Heart left ventricle (tissue), 16 donors: Measurements from ENCODE around the gene ZSCAN32. TPM values are rescaled to one million over a fixed set of nuclear protein-coding genes. Genes with fewer than 3 reads are reported as not detected.

Source experiments
- ATAC-seq, 4 donors: fragments of 200-7000 bp; cut with Tn5 transposase; one replicate each; pipeline ENCODE4 v1.9.1; 2020 to 2022; ENCODE audit warnings: moderate library complexity in 4 of 4, mild to moderate bottlenecking in 3 of 4, moderate number of reproducible peaks in 1 of 4
- DNase-seq, 5 donors: peaks; one replicate each; pipeline ENCODE4 v3.0.0-alpha.2; 2020
- H3K27ac ChIP-seq, 12 donors: fragments of 200-600 bp; sonication (generic) in 4 of 12; one replicate each; pipeline versions ENCODE4 v1.5.0 to v1.8.0; 2016 to 2022; ENCODE audit warnings: mild to moderate bottlenecking in 2 of 12
- H3K27me3 ChIP-seq, 9 donors: fragments of 200-600 bp; sonication (generic) in 2 of 9; one replicate each; pipeline versions ENCODE4 v1.5.1 to v1.8.0; 2016 to 2022; ENCODE audit warnings: mild to moderate bottlenecking in 3 of 9
- H3K36me3 ChIP-seq, 9 donors: fragments of 200-600 bp; sonication (generic) in 2 of 9; one replicate each; pipeline versions ENCODE4 v1.5.0 to v1.8.0; 2018 to 2022; ENCODE audit warnings: mild to moderate bottlenecking in 2 of 9
- H3K4me1 ChIP-seq, 12 donors: fragments of 200-600 bp; sonication (generic) in 4 of 12; one replicate each; pipeline versions ENCODE4 v1.5.0 to v1.8.0; 2016 to 2022; ENCODE audit warnings: mild to moderate bottlenecking in 3 of 12
- H3K4me3 ChIP-seq, 12 donors: fragments of 200-600 bp; sonication (generic) in 4 of 12; one replicate each; pipeline versions ENCODE4 v1.5.0 to v1.8.0; 2017 to 2022; ENCODE audit warnings: mild to moderate bottlenecking in 9 of 12, moderate library complexity in 4 of 12
- H3K9me3 ChIP-seq, 12 donors: fragments of 200-600 bp; sonication (generic) in 4 of 12; one replicate each; pipeline versions ENCODE4 v1.5.0 to v1.8.0; 2016 to 2022; ENCODE audit warnings: mild to moderate bottlenecking in 1 of 12
- CTCF ChIP-seq, 12 donors: fragments of 200-600 bp; sonication (generic) in 4 of 12; IDR thresholded peaks; one replicate each; pipeline versions ENCODE4 v1.5.0 to v1.8.0; 2018 to 2022; ENCODE audit warnings: antibody characterized with exemption in 12 of 12, mild to moderate bottlenecking in 5 of 12
- POLR2A ChIP-seq, 2 donors: fragments of 450-650 bp; IDR thresholded peaks; one replicate each; pipeline ENCODE4 v1.6.1; 2017; ENCODE audit warnings: antibody characterized with exemption in 2 of 2, mild to moderate bottlenecking in 2 of 2, moderate library complexity in 2 of 2
- WGBS, 4 donors: extraction: QIAGEN DNeasy Blood & Tissue Kit in 2 of 4; methylation state at CpG; one replicate each; pipeline versions ENCODE4 v1.1.5 to v1.1.7; 2013 to 2018; 5-methylcytosine and 5-hydroxymethylcytosine counted together
- intact Hi-C, 10 donors: fragments of 100-400 bp; cut with DNase I; formaldehyde crosslinking; loops; one replicate each; pipeline versions ENCODE4 v1.11.1 to v1.14.2; 2022
- polyA plus RNA-seq, 2 donors: library from polyadenylated mRNA; stranded (reverse); fragments of 200-250 nt; gene quantifications; one replicate each; pipeline ENCODE4 v1.2.3, GENCODE V29; 2013
- total RNA-seq, 9 donors: library from RNA; depleted of rRNA in 2 of 9; stranded (reverse); fragments of >200 nt in 2 of 9; fragmentation: NEBNext Ultra II Directional in 3 of 9; extraction: Animal tissue kit (Norgen Biotek cat#: 25700) in 3 of 9; gene quantifications; one replicate each; pipeline versions ENCODE4 v1.1.0 to v1.2.4, GENCODE V29; 2016 to 2023
- donor health status: ischemic (EF 13 %, LVEDD 7.1; RV severe dilation, severe dysfunction).
- donor health status: healthy with polysubstance abuse.
- donor health status: DM: no; HTN: yes; CAD: no.
- donor health status: DM: no; HTN: no; CAD: no.
- donor health status: ischemic (EF 25% LVEDD 6.9; RV normal size, moderate dysfunction).
- donor health status: ischemic (EF 25% LVEDD 5.7; RV mildly dilated, moderate dysfunction).
- donor health status: healthy.
- donor health status: DM: yes; HTN: yes; CAD: no.
- donor health status: ischemic (EF 35%, LVEDD 5.7; RV mildly dilated, moderate dysfunction).
- donor health status: nonischemic (EF 11% LVEDD 7.7; RV severe dilation, severe dysfunction).
- donor health status: DM: yes; HTN: yes; CAD: no.
- donor health status: PGD.
- donor health status: ischemic (EF 29% LVEDD 5.4; RV normal size, mild dysfunction).
- donor health status: nonischemic (EF 23%, LVEDD 6.1; RV moderate dilation, normal function).

ZSCAN32 gene
- total and polyA plus RNA-seq, 11 donors = 5.3 to 9.5 (median 7.5) TPM

GRCh38 chr16:3375680-3376079 lies 25.1 kb downstream of the ZSCAN32 start:
- H3K27ac ChIP-seq = no peak overlapping the region
- DNase-seq = no peak
- no peak for ATAC-seq
- peaks cover 0 to 17% (median 0%) of the 10 kb centered on the region in 9 donors for H3K36me3 ChIP-seq
- H3K4me3 ChIP-seq = no peak overlapping the region
- no peaks in the 10 kb centered on the region for H3K4me1 ChIP-seq
- H3K9me3 ChIP-seq = peaks cover 0 to 79% (median 38%) of the 10 kb centered on the region in 12 donors
- intact Hi-C loops = loop anchor here in 1 of 10 donors (10.0 kb wide), 1 partner anchor 59 kb away; no protein-coding TSS in a partner anchor
- no peaks in the 10 kb centered on the region for H3K27me3 ChIP-seq
- no peak for TF ChIP-seq POLR2A (IDR thresholded peaks at IDR 0.05)
- WGBS, 4 donors = 93 to 98% (median 95%) methylated on average over 5 of the region's 5 CpGs

GRCh38 chr16:3369073-3369472 lies 31.7 kb downstream of the ZSCAN32 start:
- DNase-seq = no peak
- peaks cover 0 to 7% (median 0%) of the 10 kb centered on the region in 12 donors for H3K4me1 ChIP-seq
- peaks cover 0 to 32% (median 6%) of the 10 kb centered on the region in 12 donors for H3K9me3 ChIP-seq
- H3K27me3 ChIP-seq = no peaks in the 10 kb centered on the region
- no peak for ATAC-seq
- no peak for TF ChIP-seq CTCF (IDR thresholded peaks at IDR 0.05)
- TF ChIP-seq POLR2A (IDR thresholded peaks at IDR 0.05) = no peak
- intact Hi-C loops = loop anchor here in 3 of 10 donors (5.0 to 10.0 kb wide), 5 partner anchors 62 to 136 kb away; partner anchors contain the start of genes TIGD7 (in 2 of the 3), ZNF75A (in 2 of the 3) and CLUAP1 (in 1 of the 3)
- no peak overlapping the region for H3K27ac ChIP-seq
- H3K36me3 ChIP-seq = peaks cover 0 to 4% (median 0%) of the 10 kb centered on the region in 9 donors
- no peak overlapping the region for H3K4me3 ChIP-seq
- 91 to 95% (median 93%) methylated on average over 11 of the region's 11 CpGs for WGBS, 4 donors

GRCh38 chr16:3364774-3365427 lies 35.9 kb downstream of the ZSCAN32 start:
- DNase-seq = peak; percentile 87 to 97 (median 92)
- TF ChIP-seq POLR2A (IDR thresholded peaks at IDR 0.05) (peak in 1 of 2 donors; percentile 41), CTCF (IDR thresholded peaks at IDR 0.05) (no peak)
- 9 to 25% (median 11%) methylated on average over 25 to 42 of the region's 42 CpGs for WGBS, 4 donors
- Histone ChIP-seq H3K27me3 (peaks cover 0 to 9% (median 0%) of the 10 kb centered on the region in 9 donors), H3K27ac (peak overlapping the region; percentile 79 to 94 (median 88)), H3K4me3 (peak overlapping the region; percentile 40 to 90 (median 62)), H3K36me3 (peaks cover 0 to 4% (median 0%) of the 10 kb centered on the region in 9 donors), H3K9me3 (peaks cover 0 to 37% (median 3%) of the 10 kb centered on the region in 12 donors), H3K4me1 (peaks cover 0 to 8% (median 0%) of the 10 kb centered on the region in 12 donors)
- peak; percentile 99 to 100 (median 99) for ATAC-seq
- intact Hi-C loops = loop anchor here in 4 of 10 donors (2.0 to 10.0 kb wide), 7 partner anchors 36 to 140 kb away; partner anchors contain the start of genes TIGD7 (in 3 of the 4), ZNF75A (in 3 of the 4), CLUAP1 (in 1 of the 4) and ZNF174 (in 1 of the 4)

- Histone ChIP-seq H3K9me3 (peaks cover 0 to 37% (median 3%) of the 10 kb centered on the region in 12 donors), H3K4me3 (peak overlapping the region in 1 of 12 donors; percentile 61), H3K36me3 (peaks cover 0 to 4% (median 0%) of the 10 kb centered on the region in 9 donors), H3K4me1 (peaks cover 0 to 8% (median 0%) of the 10 kb centered on the region in 12 donors), H3K27ac (peak overlapping the region in 1 of 12 donors; percentile 85), H3K27me3 (peaks cover 0 to 13% (median 0%) of the 10 kb centered on the region in 9 donors)
- no peak for TF ChIP-seq POLR2A (IDR thresholded peaks at IDR 0.05)
- TF ChIP-seq CTCF (IDR thresholded peaks at IDR 0.05) = no peak
- ATAC-seq (no peak), DNase-seq (no peak)
- 91 to 95% (median 92%) methylated on average over 7 of the region's 7 CpGs for WGBS, 4 donors
- intact Hi-C loops = loop anchor here in 4 of 10 donors (2.0 to 10.0 kb wide), 6 partner anchors 37 to 141 kb away; partner anchors contain the start of genes TIGD7 (in 2 of the 4), ZNF75A (in 2 of the 4), CLUAP1 (in 1 of the 4) and ZNF174 (in 1 of the 4)
Observed at GRCh38 chr16:3363793-3364192, 37.0 kb downstream of the ZSCAN32 start.
